ENCODE results near the gene KLHDC4. TPM values are rescaled to one million over a fixed set of nuclear protein-coding genes. Genes with fewer than 3 reads are reported as not detected.
"Not testable (repeated sequence)": the region's sequence is repeated elsewhere in the genome, so short reads cannot be mapped to it uniquely, and the experiment has no call there.

The KLHDC4 gene
- total RNA-seq, 4 donors from 2014 or later = 16.2 to 29.4 (median 21.5) TPM

GRCh38 chr16:87733190-87733589, 32.6 kb downstream of the KLHDC4 start:
- H3K4me3 ChIP-seq = no peak overlapping the region
- DNase-seq = no peak
- H3K36me3 ChIP-seq = peaks cover 0 to 77% (median 11%) of the 10 kb centered on the region in 3 donors
- WGBS, 2 donors = 70 to 77% methylated on average over 2 to 5 of the region's 11 CpGs
- H3K9me3 ChIP-seq = no peaks in the 10 kb centered on the region
- TF ChIP-seq CTCF (IDR thresholded peaks at IDR 0.05) (no peak), POLR2A (IDR thresholded peaks at IDR 0.05) (no peak)
- no peak overlapping the region for H3K27ac ChIP-seq
- no peaks in the 10 kb centered on the region for H3K27me3 ChIP-seq
- H3K4me1 ChIP-seq = no peaks in the 10 kb centered on the region
- intact Hi-C loops (cut with DNase I) = no loop called here

- no peak overlapping the region for H3K4me3 ChIP-seq
- no peaks in the 10 kb centered on the region for H3K27me3 ChIP-seq
- intact Hi-C loops (cut with DNase I) = no loop called here
- 92 to 94% methylated on average over 13 of the region's 13 CpGs for WGBS, 2 donors
- H3K4me1 ChIP-seq = no peaks in the 10 kb centered on the region
- H3K36me3 ChIP-seq = peaks cover 0 to 77% (median 11%) of the 10 kb centered on the region in 3 donors
- TF ChIP-seq POLR2A (IDR thresholded peaks at IDR 0.05) = no peak
- TF ChIP-seq CTCF (IDR thresholded peaks at IDR 0.05) = no peak
- no peak overlapping the region for H3K27ac ChIP-seq
- no peaks in the 10 kb centered on the region for H3K9me3 ChIP-seq
- DNase-seq = no peak
Observed at GRCh38 chr16:87731607-87732006, 34.2 kb downstream of the KLHDC4 start.

GRCh38 chr16:87729266-87729954, 36.4 kb downstream of the KLHDC4 start:
- Histone ChIP-seq H3K4me1 (no peaks in the 10 kb centered on the region), H3K27me3 (no peaks in the 10 kb centered on the region), H3K36me3 (peaks cover 0 to 78% (median 11%) of the 10 kb centered on the region in 3 donors), H3K9me3 (no peaks in the 10 kb centered on the region), H3K4me3 (no peak overlapping the region), H3K27ac (no peak overlapping the region)
- TF ChIP-seq POLR2A (IDR thresholded peaks at IDR 0.05) (no peak), CTCF (IDR thresholded peaks at IDR 0.05) (no peak)
- no peak for DNase-seq
- intact Hi-C loops (cut with DNase I) = no loop called here
- 68 to 93% methylated on average over 10 to 17 of the region's 17 CpGs for WGBS, 2 donors

GRCh38 chr16:87728026-87728425, 37.8 kb downstream of the KLHDC4 start:
- Histone ChIP-seq H3K4me3 (no peak overlapping the region), H3K27ac (no peak overlapping the region), H3K9me3 (no peaks in the 10 kb centered on the region), H3K36me3 (peaks cover 0 to 83% (median 11%) of the 10 kb centered on the region in 3 donors), H3K27me3 (no peaks in the 10 kb centered on the region), H3K4me1 (peaks cover 0 to 5% (median 0%) of the 10 kb centered on the region in 3 donors)
- DNase-seq = no peak
- intact Hi-C loops (cut with DNase I) = no loop called here
- TF ChIP-seq POLR2A (IDR thresholded peaks at IDR 0.05) (no peak), CTCF (IDR thresholded peaks at IDR 0.05) (no peak)
- 93 to 94% methylated on average over 11 to 12 of the region's 12 CpGs for WGBS, 2 donors

- TF ChIP-seq CTCF (IDR thresholded peaks at IDR 0.05) (no peak), POLR2A (IDR thresholded peaks at IDR 0.05) (no peak)
- H3K27ac ChIP-seq = no peak overlapping the region
- peaks cover 0 to 8% (median 0%) of the 10 kb centered on the region in 3 donors for H3K4me1 ChIP-seq
- H3K4me3 ChIP-seq = no peak overlapping the region
- peaks cover 0 to 90% (median 11%) of the 10 kb centered on the region in 3 donors for H3K36me3 ChIP-seq
- no peaks in the 10 kb centered on the region for H3K9me3 ChIP-seq
- H3K27me3 ChIP-seq = no peaks in the 10 kb centered on the region
- no peak for DNase-seq
- 94 to 96% methylated on average over 12 to 16 of the region's 16 CpGs for WGBS, 2 donors
- intact Hi-C loops (cut with DNase I) = no loop called here
Observed at GRCh38 chr16:87727346-87727745, 38.4 kb downstream of the KLHDC4 start.

- H3K9me3 ChIP-seq; H3K4me3 ChIP-seq; H3K27me3 ChIP-seq; H3K27ac ChIP-seq; intact Hi-C loops (cut with DNase I); H3K4me1 ChIP-seq; DNase-seq: not testable (repeated sequence)
- H3K36me3 ChIP-seq = peaks cover 0 to 92% (median 11%) of the 10 kb centered on the region in 3 donors
- WGBS, 2 donors = 93 to 100% methylated on average over 3 to 4 of the region's 40 CpGs
Observed at GRCh38 chr16:87726577-87726976, 39.2 kb downstream of the KLHDC4 start.
